Endothelial cell of umbilical vein (primary cell): ENCODE measurements around the gene PYGO2. TPM values are rescaled to one million over a fixed set of nuclear protein-coding genes. Genes with fewer than 3 reads are reported as not detected.

ENCODE experiments used
- BruUV-seq: library from RNA; stranded (reverse); fragments of 400-500 nt; replicated peaks from 2 replicates; lab custom pipeline; 2021; lab: Mats Ljungman, UMichigan
- CTCF ChIA-PET: fragments of 300-600, 350-600 bp; sonication (Branson Sonifier 250); formaldehyde crosslinking; loops from one replicate; lab custom pipeline; 2021; ENCODE audit warnings: antibody characterized with exemption, inconsistent platforms; lab: Charles Lee
- POLR2A ChIA-PET: fragments of 300-600, 350-600 bp; sonication (Branson Sonifier 250); formaldehyde crosslinking; loops from one replicate; lab custom pipeline; 2021; ENCODE audit warnings: antibody characterized with exemption, inconsistent platforms; lab: Charles Lee
- DNase-seq: peaks from one replicate; pipeline ENCODE4 v3.0.0-alpha.2; 2011; ENCODE audit warnings: low read depth, low spot score
- FAIRE-seq: peaks from 2 replicates; lab custom pipeline; 2011; peaks lifted over from hg19 to GRCh38; lab: Jason Lieb, UNC
- H2AFZ ChIP-seq: 2 replicates; pipeline ENCODE4 v1.6.0; 2012; ENCODE audit warnings: low read depth, low read length, control low read depth, inconsistent platforms
- H3K27ac ChIP-seq: 2 replicates; pipeline ENCODE4 v1.5.1; 2011; ENCODE audit warnings: low read depth, mild to moderate bottlenecking, control low read depth, low read length, moderate library complexity; ENCODE audit not compliant: insufficient read depth
- H3K27me3 ChIP-seq, 2 experiments: 2 replicates each; pipeline versions ENCODE4 v1.6.0 to v1.6.1; 2011; ENCODE audit warnings: low read length in 2 of 2, mixed read lengths in 1 of 2; ENCODE audit not compliant: control insufficient read depth in 2 of 2, insufficient read depth in 2 of 2
- H3K36me3 ChIP-seq, 2 experiments: 2 replicates in 1 of 2; 3 replicates in 1 of 2; pipeline ENCODE4 v1.5.1; 2011; ENCODE audit warnings: low read length in 2 of 2, mild to moderate bottlenecking in 1 of 2, moderate library complexity in 1 of 2; ENCODE audit not compliant: control insufficient read depth in 2 of 2, insufficient read depth in 2 of 2; ENCODE audit errors: extremely low read depth in 1 of 2
- H3K4me1 ChIP-seq: 3 replicates; pipeline ENCODE4 v1.5.1; 2011; ENCODE audit warnings: mild to moderate bottlenecking, low read length; ENCODE audit not compliant: control insufficient read depth, insufficient read depth; ENCODE audit errors: extremely low read depth
- H3K4me2 ChIP-seq: 2 replicates; pipeline ENCODE4 v1.6.1; 2011; ENCODE audit warnings: low read length, control low read depth, mixed read lengths; ENCODE audit not compliant: insufficient read depth
- H3K4me3 ChIP-seq, 3 experiments: fragments of 200-600 bp in 1 of 3; sonication (generic), shearing (Covaris generic) in 1 of 3; replicated peaks in 1 of 3; 2 replicates each; pipeline ENCODE4 v1.5.1; 2011 to 2016; ENCODE audit warnings: control low read depth in 3 of 3, low read length in 3 of 3, mild to moderate bottlenecking in 2 of 3, inconsistent platforms in 1 of 3, low read depth in 1 of 3, moderate library complexity in 1 of 3; ENCODE audit not compliant: insufficient read depth in 1 of 3
- H3K79me2 ChIP-seq: 2 replicates; pipeline ENCODE4 v1.6.0; 2012; ENCODE audit warnings: low read length, inconsistent platforms; ENCODE audit not compliant: control insufficient read depth, insufficient read depth
- H3K9ac ChIP-seq: replicated peaks from 2 replicates; pipeline ENCODE3; 2011; ENCODE audit warnings: low read length, control low read depth; ENCODE audit not compliant: insufficient read depth; ENCODE audit errors: extremely low read depth
- H3K9me1 ChIP-seq: replicated peaks from 3 replicates; pipeline ENCODE4 v1.6.0; 2011; ENCODE audit warnings: mild to moderate bottlenecking, low read length; ENCODE audit not compliant: control insufficient read depth, insufficient read depth; ENCODE audit errors: extremely low read depth
- H3K9me3 ChIP-seq: replicated peaks from 2 replicates; pipeline ENCODE4 v1.5.1; 2012; ENCODE audit warnings: low read length, inconsistent platforms; ENCODE audit not compliant: control insufficient read depth, insufficient read depth
- H4K20me1 ChIP-seq: replicated peaks from 2 replicates; pipeline ENCODE3; 2011; ENCODE audit warnings: mild to moderate bottlenecking, low read length; ENCODE audit not compliant: control insufficient read depth, insufficient read depth; ENCODE audit errors: extremely low read depth
- CTCF ChIP-seq, 2 donors: IDR thresholded peaks; 1 replicate in 1 of 2; 2 replicates in 1 of 2; pipeline ENCODE4 v1.5.1; 2011; ENCODE audit warnings: low read length in 2 of 2, mild to moderate bottlenecking in 2 of 2, moderate library complexity in 2 of 2, control low read depth in 1 of 2, inconsistent platforms in 1 of 2, low read depth in 1 of 2; ENCODE audit not compliant: insufficient read depth in 1 of 2; ENCODE audit errors: extremely low read depth in 1 of 2
- EZH2 ChIP-seq: IDR thresholded peaks from 2 replicates; pipeline ENCODE4 v1.6.1; 2012; ENCODE audit warnings: borderline replicate concordance, low read depth, mild to moderate bottlenecking, moderate library complexity, low read length, inconsistent platforms; ENCODE audit not compliant: severe bottlenecking
- FOS ChIP-seq: IDR thresholded peaks from 2 replicates; pipeline ENCODE4 v1.6.1; 2011; ENCODE audit warnings: mild to moderate bottlenecking, low read length, moderate library complexity, borderline replicate concordance; ENCODE audit not compliant: insufficient read depth
- GATA2 ChIP-seq: IDR thresholded peaks from 2 replicates; pipeline ENCODE4 v1.7.0; 2011; ENCODE audit warnings: low read depth, mild to moderate bottlenecking, moderate library complexity, mixed read lengths, low read length; ENCODE audit not compliant: insufficient read length, insufficient read depth
- JUN ChIP-seq: IDR thresholded peaks from 2 replicates; pipeline ENCODE4 v1.6.1; 2011; ENCODE audit warnings: borderline replicate concordance, low read depth; ENCODE audit not compliant: insufficient read length, insufficient read depth
- MAX ChIP-seq: IDR thresholded peaks from 2 replicates; pipeline ENCODE4 v1.6.1; 2011; ENCODE audit not compliant: insufficient read depth, insufficient read length
- MYC ChIP-seq: IDR thresholded peaks from one replicate; pipeline ENCODE4 v1.6.1; 2011; ENCODE audit warnings: mild to moderate bottlenecking, low read depth, low read length
- POLR2A ChIP-seq: IDR thresholded peaks from 2 replicates; pipeline ENCODE4 v1.6.1; 2012; ENCODE audit warnings: low read depth, mild to moderate bottlenecking, control low read depth, low read length
- POLR2AphosphoS5 ChIP-seq: IDR thresholded peaks from 2 replicates; pipeline ENCODE4 v1.6.1; 2012; ENCODE audit warnings: low read depth, mild to moderate bottlenecking, control low read depth, low read length, moderate library complexity; ENCODE audit not compliant: insufficient read depth
- dilution Hi-C: fragments of 300-500 bp; cut with MboI; formaldehyde crosslinking; loops from one replicate; pipeline ENCODE4 v1.15.0; 2019; ENCODE audit warnings: low sequenced_read_pairs; ENCODE audit not compliant: extremely low pct_ligation_motif_present
- intact Hi-C: fragments of 100-400 bp; cut with micrococcal nuclease; formaldehyde crosslinking; loops from one replicate; pipeline ENCODE4 v1.10.0; 2022
- polyA plus RNA-seq, 4 experiments: library from polyadenylated mRNA; depleted of rRNA in 3 of 4; stranded (reverse) in 3 of 4; unstranded in 1 of 4; fragments of >200 nt; gene quantifications; 2 replicates each; pipeline versions ENCODE4 v1.2.1 to v1.2.3, GENCODE V29; 2011 to 2012; ENCODE audit warnings: missing spikeins in 1 of 4
- total RNA-seq: library from RNA; stranded (reverse); gene quantifications from 2 replicates; pipeline ENCODE4 v1.2.3, GENCODE V29; 2021

The PYGO2 gene
- total and polyA plus RNA-seq, 2 donors (not counting 3 experiments of a cell fraction or from before 2014, with no cell fraction given) = 19.3 to 21.5 TPM

DNA sequence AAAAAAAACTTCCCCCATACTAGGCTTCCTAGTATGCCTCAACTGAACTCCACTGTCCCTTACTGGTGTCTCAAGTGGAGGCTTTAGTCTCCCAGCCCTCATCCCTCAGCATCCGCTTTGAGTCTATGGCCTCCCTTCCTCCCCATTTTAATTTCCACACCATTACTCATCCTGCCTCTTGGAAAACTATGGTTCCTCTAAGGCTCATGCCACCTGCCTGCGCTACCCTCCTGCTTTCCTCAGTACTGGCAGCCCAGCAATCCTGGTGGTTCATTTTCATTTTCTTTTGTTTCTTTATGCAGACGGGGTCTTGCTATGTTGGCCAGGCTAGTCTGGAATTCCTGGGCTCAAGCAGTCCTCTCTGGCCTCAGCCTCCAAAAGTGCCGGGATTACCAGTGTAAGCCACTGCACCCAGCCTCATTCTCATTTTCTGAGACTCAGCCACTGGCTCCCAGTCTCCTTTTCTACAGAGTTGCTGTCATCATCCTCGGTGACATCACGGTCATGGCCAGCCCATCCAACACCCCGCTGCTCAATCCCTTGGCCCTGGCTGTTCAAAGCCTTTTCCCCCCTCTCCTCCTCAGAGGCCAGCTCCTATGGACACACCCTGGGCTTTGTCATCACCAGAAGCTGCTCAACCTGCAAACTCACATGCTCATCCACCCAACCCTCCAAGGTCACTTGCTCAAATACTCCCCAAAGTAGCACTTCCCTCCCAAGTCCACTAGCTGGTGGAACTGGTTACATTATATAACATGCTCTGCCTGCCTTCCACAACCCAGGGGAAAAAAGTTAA is 22.8 kb downstream of the PYGO2 start:
- POLR2A ChIA-PET = interaction anchor here (0.7 kb wide), 1 partner anchor 26 kb away, joined by 5 read pairs; no protein-coding TSS in a partner anchor
- Histone ChIP-seq H3K4me3 (no peak overlapping the region), H3K27me3 (no peaks in the 10 kb centered on the region), H3K4me2 (no peak overlapping the region), H3K36me3 (no peaks in the 10 kb centered on the region), H3K9ac (no peak overlapping the region), H3K9me3 (no peaks in the 10 kb centered on the region), H3K79me2 (no peaks in the 10 kb centered on the region), H3K9me1 (no peaks in the 10 kb centered on the region), H3K4me1 (peaks cover 8% of the 10 kb centered on the region), H2AFZ (no peak overlapping the region), H4K20me1 (no peaks in the 10 kb centered on the region), H3K27ac (no peak overlapping the region)
- DNase-seq = no peak
- TF ChIP-seq MAX (no peak), JUN (no peak), POLR2AphosphoS5 (no peak), CTCF (IDR thresholded peaks at IDR 0.05; ENCODE audit: extremely low read depth in 1 of 2, insufficient read depth in 1 of 2, low read depth in 1 of 2, low read length in 2 of 2) (no peak), EZH2 (no peak), GATA2 (no peak), POLR2A (no peak), MYC (no peak), FOS (no peak)
- no peak for FAIRE-seq
- CTCF ChIA-PET = interaction anchor here (0.7 to 1.5 kb wide), 4 partner anchors 17 to 269 kb away, joined by 3 to 5 read pairs (median 4); partner anchors contain the start of gene PBXIP1
- BruUV-seq = no TSS peak
- intact Hi-C loops (no loop called here), dilution Hi-C loops (no loop called here)
